SK-N-SH (cell line): ENCODE results near the gene TICRR.

Experiments
- CHD2 ChIP-seq: fragments of 150-350 bp; IDR thresholded peaks from 2 replicates; pipeline ENCODE4 v1.6.1; 2018; ENCODE audit warnings: low read length; ENCODE audit not compliant: partially characterized antibody
- CTCF ChIP-seq: fragments of 200-600 bp; sonication (generic); IDR thresholded peaks from 2 replicates; pipeline ENCODE4 v1.6.1; 2017; ENCODE audit warnings: antibody characterized with exemption, mild to moderate bottlenecking, moderate library complexity
- MAX ChIP-seq: IDR thresholded peaks from 2 replicates; pipeline ENCODE4 v1.4.0; 2012; ENCODE audit warnings: low read depth
- POLR2AphosphoS5 ChIP-seq: IDR thresholded peaks from 2 replicates; pipeline ENCODE4 v1.6.1; 2012; ENCODE audit warnings: low read depth, low read length
- RAD21 ChIP-seq: IDR thresholded peaks from 2 replicates; pipeline ENCODE4 v1.6.1; 2012; ENCODE audit warnings: mild to moderate bottlenecking, low read length

GRCh38 chr15:89670971-89671560 lies 95.8 kb downstream of the TICRR start:
- TF ChIP-seq POLR2AphosphoS5 = no peak
- no peak for TF ChIP-seq CTCF
- no peak for TF ChIP-seq CHD2
- TF ChIP-seq MAX = no peak
- TF ChIP-seq RAD21 = no peak
